Panc1 (cell line): ENCODE data around the gene PRDX3. TPM values are rescaled to one million over a fixed set of nuclear protein-coding genes. Genes with fewer than 3 reads are reported as not detected.

Experiments used
- ATAC-seq: fragments of 200-7000 bp; cut with Tn5 transposase; 2 replicates; pipeline ENCODE4 v1.9.1; 2020; ENCODE audit warnings: mild to moderate bottlenecking, moderate library complexity
- BruUV-seq: library from RNA; stranded (reverse); fragments of 400-500 nt; replicated peaks from 2 replicates; lab custom pipeline; 2021; lab: Mats Ljungman, UMichigan
- CTCF ChIA-PET: fragments of 300-600 bp; sonication (Branson Sonifier 250); formaldehyde crosslinking; loops from one replicate; lab custom pipeline; 2022; ENCODE audit warnings: antibody characterized with exemption; lab: Charles Lee
- POLR2A ChIA-PET: fragments of 300-600 bp; sonication (Branson Sonifier 250); formaldehyde crosslinking; loops from one replicate; lab custom pipeline; 2022; ENCODE audit warnings: antibody characterized with exemption; lab: Charles Lee
- DNase-seq: peaks from one replicate; pipeline ENCODE4 v3.0.0-alpha.2; 2010; ENCODE audit warnings: low read depth, low spot score
- H3K27ac ChIP-seq: 2 replicates; pipeline ENCODE4 v1.5.1; 2011; ENCODE audit warnings: mild to moderate bottlenecking, low read length, inconsistent platforms
- H3K27me3 ChIP-seq: fragments of 200-500 bp; sonication (Bioruptor generic); 2 replicates; pipeline ENCODE4 v1.6.0; 2014; ENCODE audit warnings: low read length, inconsistent platforms; ENCODE audit not compliant: control insufficient read depth, insufficient read depth
- H3K36me3 ChIP-seq: fragments of 200-500 bp; sonication (Bioruptor generic); 2 replicates; pipeline ENCODE4 v1.5.1; 2014; ENCODE audit warnings: inconsistent platforms, mild to moderate bottlenecking, low read length, moderate library complexity; ENCODE audit not compliant: control insufficient read depth, insufficient read depth
- H3K4me1 ChIP-seq: 2 replicates; pipeline ENCODE4 v1.5.1; 2011; ENCODE audit warnings: inconsistent platforms, mild to moderate bottlenecking, low read length, moderate library complexity; ENCODE audit not compliant: control insufficient read depth, insufficient read depth
- H3K4me3 ChIP-seq, 2 experiments: 2 replicates each; pipeline ENCODE4 v1.5.1; 2011 to 2012; ENCODE audit warnings: low read depth in 2 of 2, low read length in 2 of 2, mild to moderate bottlenecking in 2 of 2, inconsistent platforms in 1 of 2, moderate library complexity in 1 of 2
- H3K9me3 ChIP-seq: fragments of 200-500 bp; sonication (Bioruptor generic); 2 replicates; pipeline ENCODE4 v1.5.1; 2014; ENCODE audit warnings: low read depth, mild to moderate bottlenecking, inconsistent platforms, low read length, moderate library complexity; ENCODE audit not compliant: control insufficient read depth, insufficient read depth
- CTCF ChIP-seq: fragments of 450-650 bp; IDR thresholded peaks from 2 replicates; pipeline ENCODE4 v1.5.1; 2017; ENCODE audit warnings: mild to moderate bottlenecking
- POLR2AphosphoS5 ChIP-seq: IDR thresholded peaks from 2 replicates; pipeline ENCODE4 v1.6.1; 2012; ENCODE audit warnings: mild to moderate bottlenecking, low read depth, low read length, moderate library complexity
- REST ChIP-seq, 2 experiments: IDR thresholded peaks; 2 replicates each; pipeline ENCODE4 v1.6.1; 2011 to 2012; ENCODE audit warnings: low read depth in 2 of 2, control low read depth in 1 of 2, low read length in 1 of 2, mild to moderate bottlenecking in 1 of 2, moderate library complexity in 1 of 2; ENCODE audit not compliant: insufficient read depth in 1 of 2
- SIN3A ChIP-seq: IDR thresholded peaks from 2 replicates; pipeline ENCODE4 v1.6.1; 2012; ENCODE audit warnings: low read depth, mild to moderate bottlenecking, low read length, moderate library complexity, borderline replicate concordance; ENCODE audit not compliant: insufficient read depth
- TCF7L2 ChIP-seq: IDR thresholded peaks from 2 replicates; pipeline ENCODE4 v1.6.1; 2011; ENCODE audit warnings: mild to moderate bottlenecking, low read depth, low read length, inconsistent platforms
- in situ Hi-C: cut with HindIII; loops from 2 replicates; pipeline ENCODE4 v1.10.0; 2016; ENCODE audit warnings: low sequenced_read_pairs, low pct_unique_long_range_greater_than_20kb
- intact Hi-C: fragments of 100-400 bp; cut with micrococcal nuclease; formaldehyde crosslinking; loops from one replicate; pipeline ENCODE4 v1.10.0; 2022; ENCODE audit not compliant: unreplicated experiment
- total RNA-seq: library from RNA; stranded (reverse); gene quantifications from one replicate; pipeline ENCODE4 v1.2.1, GENCODE V29; 2021; ENCODE audit not compliant: unreplicated experiment

PRDX3 gene
- total RNA-seq, 1 experiment from 2014 or later, result 235 TPM

DNA sequence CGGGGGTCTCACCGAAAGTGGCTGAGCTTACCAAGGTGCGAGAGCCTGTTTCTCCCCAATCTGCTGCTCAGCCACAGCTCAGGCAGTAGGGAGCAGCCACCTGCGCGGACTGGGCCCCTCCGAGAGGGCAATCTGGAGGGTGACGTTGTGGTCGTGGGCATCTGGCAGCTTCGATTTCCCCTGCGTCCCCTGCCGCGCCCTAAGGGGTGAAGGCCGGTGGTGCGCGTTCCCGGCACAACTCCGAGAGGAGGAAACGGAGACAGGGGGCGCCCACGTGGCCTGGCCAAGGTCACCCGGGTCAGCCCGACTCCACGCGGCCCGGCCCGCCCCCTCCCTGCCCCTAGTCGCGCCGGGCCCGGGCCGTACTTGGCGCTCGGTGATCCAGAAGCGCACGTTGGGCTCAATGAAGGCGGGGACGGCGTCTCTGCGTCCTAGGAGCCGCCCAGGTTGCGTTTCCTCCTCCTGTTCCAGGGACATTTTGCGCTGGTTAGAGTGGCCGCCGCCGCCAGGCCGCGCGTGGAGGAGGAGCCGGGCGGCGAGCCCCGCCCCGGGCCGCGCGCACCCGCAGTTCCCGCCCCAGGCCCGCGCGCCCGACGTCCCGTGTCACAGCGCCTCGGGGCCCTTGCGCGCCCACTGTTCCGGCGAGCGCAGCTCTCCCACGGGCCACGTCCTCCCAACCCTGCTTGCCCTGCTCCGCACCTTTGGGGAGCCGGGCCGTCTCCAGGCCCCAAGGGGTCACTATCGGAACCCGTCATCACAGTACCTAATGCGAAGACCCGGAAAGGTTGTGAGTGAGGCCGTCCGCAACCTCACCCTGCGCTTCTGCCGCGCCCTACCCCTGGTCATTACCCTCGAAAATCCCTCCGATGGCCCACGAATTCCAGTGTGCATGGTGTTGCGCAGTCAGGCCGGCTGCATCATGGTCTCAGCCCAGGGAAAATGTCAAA lies 13.2 kb downstream of the PRDX3 start, which contains the start of gene SFXN4:
SFXN4 (minus strand) TSS at position 544 of the 947 bp plus-strand sequence; CDS start at position 477, 67 bp downstream.
- Histone ChIP-seq H3K4me3 (peak within 1 kb of the TSS; percentile 63 to 87), H3K27ac (peak within 1 kb of the TSS; percentile 93), H3K9me3 (no peaks in the 10 kb centered on the region), H3K27me3 (no peaks in the 10 kb centered on the region), H3K36me3 (peaks cover 29% of the 10 kb centered on the region), H3K4me1 (peaks cover 23% of the 10 kb centered on the region)
- no TSS peak for BruUV-seq
- in situ Hi-C loops, result no loop called here
- no peak for TF ChIP-seq REST (IDR thresholded peaks at IDR 0.05; ENCODE audit: insufficient read depth in 1 of 2, low read depth in 2 of 2, low read length in 1 of 2)
- TF ChIP-seq POLR2AphosphoS5, result peak; percentile 84
- TF ChIP-seq SIN3A, result peak; percentile 84; the same call in 1 of the 2 replicates
- ATAC-seq, result peak; percentile 95
- CTCF ChIA-PET, result no interaction called here
- intact Hi-C loops, result no loop called here
- DNase-seq, result no peak
- POLR2A ChIA-PET, result interaction anchor here (0.6 kb wide), 1 partner anchor 22 kb away, joined by 5 read pairs; no protein-coding TSS in a partner anchor

DNA sequence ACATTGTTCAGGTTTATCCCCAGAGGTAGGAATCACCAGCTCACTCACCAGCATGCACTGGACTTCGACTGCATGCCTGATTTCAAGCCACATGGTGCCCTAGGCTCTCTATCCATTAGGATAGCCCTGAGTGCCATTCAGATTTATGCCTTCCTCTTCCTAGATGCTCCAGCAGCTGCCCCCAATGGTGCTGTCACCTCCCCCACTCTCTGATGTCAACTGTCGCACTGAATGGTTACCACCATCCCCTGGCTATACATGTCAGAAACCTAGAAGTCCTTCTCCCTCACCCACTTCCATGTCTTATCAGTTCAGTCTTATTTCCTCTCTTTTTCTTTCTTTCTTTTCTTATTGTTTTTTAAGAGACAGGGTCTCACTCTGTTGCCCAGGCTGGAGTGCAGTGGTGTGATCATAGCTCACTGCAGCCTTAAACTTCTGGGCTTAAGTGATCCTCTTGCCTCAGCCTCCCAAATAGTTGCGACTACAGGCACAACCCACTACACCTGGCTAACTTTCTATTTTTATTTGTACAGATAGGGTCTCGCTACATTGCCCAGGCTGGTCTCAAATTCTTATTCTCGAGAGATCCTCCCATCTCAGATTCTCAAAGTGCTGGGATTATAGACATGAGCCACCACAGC lies 16.0 kb downstream of the PRDX3 start:
- Histone ChIP-seq H3K27me3 (no peaks in the 10 kb centered on the region), H3K4me1 (peaks cover 23% of the 10 kb centered on the region), H3K27ac (no peak overlapping the region), H3K4me3 (no peak overlapping the region), H3K36me3 (peaks cover 10% of the 10 kb centered on the region), H3K9me3 (no peaks in the 10 kb centered on the region)
- intact Hi-C loops, result no loop called here
- POLR2A ChIA-PET, result no interaction called here
- ATAC-seq (no peak), DNase-seq (no peak)
- in situ Hi-C loops, result no loop called here
- TF ChIP-seq CTCF, result no peak
- TF ChIP-seq POLR2AphosphoS5, result no peak
- TF ChIP-seq REST (IDR thresholded peaks at IDR 0.05; ENCODE audit: insufficient read depth in 1 of 2, low read depth in 2 of 2, low read length in 1 of 2), result no peak
- TF ChIP-seq SIN3A, result no peak
- TF ChIP-seq TCF7L2, result no peak
- no TSS peak for BruUV-seq
- CTCF ChIA-PET, result no interaction called here
